ENCODE measurements around the gene ADAMTSL2. TPM values are rescaled to one million over a fixed set of nuclear protein-coding genes. Genes with fewer than 3 reads are reported as not detected.

The ADAMTSL2 gene
- total and polyA plus RNA-seq, 2 of the 13 experiments (the other 11 are each of a cell fraction or from before 2014, with no cell fraction given), result 1.9 to 3.8 TPM

GRCh38 chr9:133534346-133535291 lies at the start of gene ADAMTSL2 (continued):
- TF ChIP-seq ZNF564 (CRISPR knock-in tag; IDR thresholded peaks at IDR 0.05), result no peak; the same call in 1 of the 2 replicates
- TF ChIP-seq SMYD3 (CRISPR knock-in tag; IDR thresholded peaks at IDR 0.05), result no peak
- no peak for TF ChIP-seq KIAA2018 (CRISPR knock-in tag; IDR thresholded peaks at IDR 0.05; ENCODE audit: borderline replicate concordance)
- no peak for TF ChIP-seq ZNF280B (CRISPR knock-in tag; IDR thresholded peaks at IDR 0.05; ENCODE audit: borderline replicate concordance)
- no peak for TF ChIP-seq ATAD3A (CRISPR knock-in tag; IDR thresholded peaks at IDR 0.05)
- no peak for TF ChIP-seq REST (IDR thresholded peaks at IDR 0.05; ENCODE audit: borderline replicate concordance in 1 of 2, low read depth in 1 of 2, low read length in 2 of 2)
- TF ChIP-seq ZNF790 (CRISPR knock-in tag; IDR thresholded peaks at IDR 0.05; ENCODE audit: borderline replicate concordance), result no peak
- TF ChIP-seq DZIP1 (CRISPR knock-in tag; IDR thresholded peaks at IDR 0.05), result no peak
- TF ChIP-seq DR1 (CRISPR knock-in tag; IDR thresholded peaks at IDR 0.05), result no peak
- no peak for TF ChIP-seq CHCHD3 (CRISPR knock-in tag; IDR thresholded peaks at IDR 0.05)
